ENCODE results near the gene GPBP1.
"Not testable (repeated sequence)": the region's sequence is repeated elsewhere in the genome, so short reads cannot be mapped to it uniquely, and the experiment has no call there.

GPBP1 gene, protein sequence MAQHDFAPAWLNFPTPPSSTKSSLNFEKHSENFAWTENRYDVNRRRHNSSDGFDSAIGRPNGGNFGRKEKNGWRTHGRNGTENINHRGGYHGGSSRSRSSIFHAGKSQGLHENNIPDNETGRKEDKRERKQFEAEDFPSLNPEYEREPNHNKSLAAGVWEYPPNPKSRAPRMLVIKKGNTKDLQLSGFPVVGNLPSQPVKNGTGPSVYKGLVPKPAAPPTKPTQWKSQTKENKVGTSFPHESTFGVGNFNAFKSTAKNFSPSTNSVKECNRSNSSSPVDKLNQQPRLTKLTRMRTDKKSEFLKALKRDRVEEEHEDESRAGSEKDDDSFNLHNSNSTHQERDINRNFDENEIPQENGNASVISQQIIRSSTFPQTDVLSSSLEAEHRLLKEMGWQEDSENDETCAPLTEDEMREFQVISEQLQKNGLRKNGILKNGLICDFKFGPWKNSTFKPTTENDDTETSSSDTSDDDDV

DNA sequence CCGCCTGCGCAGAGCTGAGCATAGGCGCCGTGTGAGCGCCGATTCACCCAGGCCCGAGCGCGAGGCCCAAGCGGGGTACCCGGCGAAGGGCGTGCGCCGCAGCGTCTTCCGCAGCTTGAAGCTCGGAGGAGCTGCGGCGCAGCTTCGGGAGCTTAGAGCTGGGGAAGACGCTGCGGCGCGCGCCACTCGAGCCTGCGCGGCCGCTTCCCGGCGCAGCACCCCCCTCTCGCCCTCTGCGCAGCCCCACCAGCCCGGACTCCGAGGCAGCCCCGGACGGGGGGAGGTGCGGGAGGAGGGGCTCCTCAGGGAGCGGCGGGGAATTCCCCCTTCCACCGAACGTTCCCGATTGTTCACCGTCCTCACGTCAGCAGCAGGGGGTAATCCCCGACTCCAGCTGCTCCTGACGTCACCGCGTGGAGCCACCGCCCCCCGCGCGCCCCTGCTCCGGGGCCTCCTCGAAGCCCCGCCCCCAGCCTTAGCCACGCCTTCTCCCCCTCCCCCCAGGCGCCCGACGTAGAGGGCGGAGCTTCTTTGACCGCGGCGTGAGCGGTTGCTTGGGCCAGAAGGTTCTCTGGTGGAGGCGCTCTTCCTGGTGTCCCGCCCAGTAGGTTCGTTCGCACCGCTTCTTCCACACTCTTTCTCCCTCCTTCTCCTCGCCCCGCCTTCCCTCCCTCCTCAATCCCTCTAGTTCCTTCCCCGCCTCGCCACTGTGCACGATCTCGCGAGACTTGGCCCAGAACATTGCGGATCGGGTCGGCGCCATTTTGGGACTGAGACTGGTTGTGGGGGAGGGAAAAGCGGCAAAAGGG is at the start of gene GPBP1:
Gene GPBP1, plus strand, starts transcription at position 741 of the 809 bp plus-strand sequence. CDS start 40,072 bp downstream, outside the sequence.
- peak; percentile 98 for DNase-seq

DNA sequence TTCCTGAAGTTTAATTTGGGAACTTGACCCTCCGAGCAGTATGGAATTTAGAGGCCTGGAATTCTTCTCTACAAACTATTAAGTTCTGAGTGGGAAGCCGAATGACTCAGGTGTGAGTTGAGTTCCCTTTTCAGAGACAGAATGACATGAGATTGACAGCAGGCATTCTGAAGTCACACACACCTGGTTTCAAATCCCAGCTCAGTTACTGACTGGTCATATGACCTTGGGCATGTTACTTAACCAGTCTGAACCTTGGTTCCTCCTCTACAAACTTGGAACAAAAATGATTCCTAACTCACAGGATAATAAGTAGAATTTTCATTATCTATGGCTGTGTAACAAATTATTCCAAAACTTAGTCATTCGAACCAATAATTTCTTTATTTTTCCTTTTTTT is 45.5 kb upstream of the GPBP1 start:
- no peak for DNase-seq

DNA sequence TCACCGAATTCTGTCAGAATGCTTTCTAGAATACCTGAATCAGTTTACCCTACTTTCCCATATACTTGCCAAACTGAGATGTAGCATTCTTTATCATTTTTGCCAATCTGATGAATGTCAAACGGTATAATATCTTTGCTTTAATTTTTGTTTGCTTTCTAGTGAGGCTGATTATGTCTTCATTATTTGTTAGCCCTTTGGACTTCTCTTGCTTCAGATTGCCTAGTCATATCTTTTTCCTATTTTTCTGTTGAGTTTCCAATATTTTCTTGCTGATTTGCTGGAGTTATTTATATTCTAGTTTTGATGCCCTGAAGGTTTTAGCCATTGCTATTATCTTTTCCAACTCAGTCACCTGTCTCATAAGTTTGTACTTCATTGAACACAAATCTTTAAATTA is 40.3 kb upstream of the GPBP1 start:
- no peak for DNase-seq

DNA sequence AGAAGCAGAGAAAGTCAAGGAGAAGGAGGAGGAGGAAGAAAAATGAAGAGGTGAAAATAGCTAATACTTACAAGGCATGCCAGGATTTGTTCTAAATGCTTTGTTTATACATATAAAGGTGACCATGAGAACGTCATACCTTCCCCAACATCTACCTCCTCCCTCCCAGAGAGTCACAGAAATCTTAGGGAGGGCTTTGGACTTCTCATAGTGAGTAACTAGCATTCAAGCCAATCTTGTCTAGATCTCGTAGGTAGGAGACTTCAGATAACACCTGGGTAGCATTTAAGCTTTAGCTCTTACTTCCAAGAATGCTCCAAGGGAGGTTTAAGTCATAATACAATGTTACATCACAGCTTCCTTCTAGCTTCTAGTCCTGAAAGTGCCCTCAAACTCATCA is 36.5 kb upstream of the GPBP1 start:
- no peak for DNase-seq

DNA sequence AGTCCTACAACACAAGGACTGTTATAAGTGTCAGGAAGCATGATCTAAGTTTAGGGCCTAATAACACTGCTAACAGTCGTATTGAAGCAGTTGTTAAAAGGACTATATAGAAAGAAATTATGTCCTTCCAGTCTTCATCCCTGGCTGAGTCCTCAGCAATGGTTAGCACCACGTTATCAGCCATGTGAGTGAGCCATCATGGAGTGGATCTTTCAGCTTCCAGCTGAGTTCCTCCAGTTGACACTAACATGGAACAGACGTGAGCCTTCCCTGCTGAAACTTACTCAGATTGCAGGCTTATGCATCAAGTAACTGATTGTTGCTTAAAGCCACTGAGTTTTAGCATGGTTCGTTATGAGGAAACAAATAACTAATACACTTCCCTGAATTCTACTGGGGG is 21.5 kb upstream of the GPBP1 start:
- DNase-seq, result no peak

DNA sequence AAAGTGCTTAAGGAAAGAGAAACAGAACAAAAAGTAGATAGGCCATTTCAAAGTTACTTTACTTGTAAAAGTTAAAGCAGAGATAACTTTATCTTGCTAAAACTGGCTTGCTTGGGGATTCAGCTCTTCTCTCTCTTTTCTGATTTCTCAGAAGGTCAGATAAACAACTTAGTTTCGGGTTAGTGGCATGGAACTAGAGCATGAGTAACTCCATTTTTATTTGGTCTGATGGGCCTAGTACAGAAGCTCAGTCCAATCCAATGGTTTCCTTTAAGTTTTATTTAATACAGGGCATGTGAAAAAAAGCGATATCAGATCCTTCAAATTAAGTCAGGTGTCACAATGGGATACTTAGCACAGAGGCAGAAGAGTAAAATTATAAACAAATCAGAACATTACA is 18.8 kb upstream of the GPBP1 start:
- DNase-seq, result no peak

DNA sequence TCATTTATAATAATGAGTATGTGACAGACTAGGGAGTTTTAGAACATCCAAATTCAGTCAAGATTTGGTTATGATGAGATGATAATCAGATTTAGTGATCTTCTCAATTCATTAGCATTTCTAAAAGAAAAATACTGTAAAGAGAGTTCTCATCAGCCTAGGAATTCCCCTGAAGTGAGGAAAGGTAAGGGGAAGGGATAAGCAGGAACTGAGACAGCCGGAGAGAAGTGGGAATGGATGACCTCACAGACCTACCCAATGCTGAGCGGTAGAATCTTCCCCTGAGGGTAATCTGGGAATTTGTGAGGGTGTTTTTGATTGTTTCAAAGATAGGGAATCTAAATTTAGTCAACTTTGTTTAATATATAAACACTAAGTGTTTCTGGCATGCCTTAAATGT is 16.7 kb upstream of the GPBP1 start:
- no peak for DNase-seq

DNA sequence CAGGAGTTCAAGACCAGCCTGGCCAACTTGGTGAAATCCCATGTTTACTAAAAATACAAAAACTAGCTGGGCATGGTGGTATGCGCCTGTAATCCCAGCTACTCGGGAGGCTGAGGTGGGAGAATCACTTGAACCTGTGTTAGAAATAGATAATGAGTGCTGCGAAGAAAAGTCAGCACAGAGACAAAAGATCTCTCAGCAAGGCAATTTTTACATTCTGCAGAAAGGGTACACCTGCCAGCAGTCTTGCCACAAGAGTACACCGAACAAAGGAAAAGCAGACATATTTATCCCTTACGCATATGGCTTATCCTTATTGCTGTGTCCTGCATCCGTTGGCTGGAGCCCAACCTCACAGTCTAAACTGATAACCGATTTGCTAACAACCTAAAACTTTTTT is 16.2 kb upstream of the GPBP1 start:
- DNase-seq, result no peak

DNA sequence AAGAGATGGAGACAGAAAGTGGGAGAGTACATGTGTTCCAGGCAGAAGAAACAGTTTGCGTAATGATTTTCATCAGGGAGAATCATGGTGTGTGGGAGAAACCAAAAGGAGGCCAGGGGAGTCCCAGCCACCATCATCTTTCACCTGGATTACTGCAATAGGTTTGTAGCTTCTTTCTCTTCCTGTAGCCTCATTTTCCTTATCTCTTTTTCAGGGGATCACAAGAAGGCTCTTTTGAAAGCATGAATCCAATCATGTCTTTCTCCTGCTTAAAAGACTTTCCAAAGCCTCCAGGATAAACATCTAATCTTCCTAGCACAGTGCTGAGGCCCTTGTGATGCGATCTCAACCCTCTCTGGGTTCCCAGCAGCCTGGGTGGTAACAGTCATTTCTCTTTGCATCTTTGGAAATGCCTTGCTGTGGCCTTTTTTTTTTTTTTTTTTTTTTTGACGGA is 10.3 kb upstream of the GPBP1 start:
- no peak for DNase-seq

DNA sequence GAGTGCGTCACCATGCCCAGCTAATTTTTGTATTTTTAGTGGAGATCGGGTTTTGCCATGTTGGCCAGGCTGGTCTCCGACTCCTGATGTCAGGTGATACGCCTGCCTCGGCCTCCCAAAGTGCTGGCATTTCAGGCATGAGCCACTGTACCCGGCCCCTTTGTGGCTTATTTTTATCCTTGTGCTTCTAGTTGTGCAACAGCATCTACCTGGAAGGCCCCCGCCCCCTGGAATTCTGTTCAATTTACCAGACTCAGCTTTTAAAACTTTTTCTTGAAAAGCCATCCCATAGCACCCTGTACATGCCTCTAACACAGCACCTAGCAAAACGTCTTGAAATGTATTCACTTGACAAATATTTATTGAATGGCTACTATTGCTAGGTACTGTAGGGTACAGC is 9.7 kb upstream of the GPBP1 start:
- no peak for DNase-seq

DNA sequence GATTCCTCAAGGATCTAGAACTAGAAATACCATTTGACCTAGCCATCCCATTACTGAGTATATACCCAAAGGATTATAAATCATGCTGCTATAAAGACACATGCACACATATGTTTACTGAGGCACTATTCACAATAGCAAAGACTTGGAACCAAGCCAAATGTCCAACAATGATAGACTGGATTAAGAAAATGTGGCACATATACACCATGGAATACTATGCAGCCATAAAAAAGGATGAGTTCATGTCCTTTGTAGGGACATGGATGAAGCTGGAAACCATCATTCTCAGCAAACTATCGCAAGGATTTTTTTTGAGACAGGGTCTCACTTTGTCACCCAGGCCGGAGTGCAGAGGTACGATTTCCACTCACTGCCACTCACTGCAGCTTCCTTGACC is 8.7 kb upstream of the GPBP1 start:
- DNase-seq, result not testable (repeated sequence)

DNA sequence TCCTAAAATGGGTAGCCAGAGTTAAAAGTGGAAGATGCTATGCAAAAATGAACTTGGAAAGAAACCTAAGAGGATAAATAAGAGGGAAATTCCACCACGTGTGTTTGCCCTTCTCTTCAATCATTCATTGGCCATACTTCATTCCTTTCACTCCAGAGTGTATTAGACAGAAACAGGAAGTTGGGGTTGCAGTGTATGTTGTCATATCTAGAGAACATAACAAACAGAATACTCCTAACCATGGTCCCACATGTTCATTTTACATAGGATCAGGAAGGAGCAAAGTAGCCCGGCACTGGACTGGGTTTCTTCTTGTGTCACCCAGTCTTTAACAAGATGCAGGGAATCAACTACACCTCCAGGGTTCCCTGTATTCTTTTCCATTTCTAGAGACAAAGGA is 7.6 kb upstream of the GPBP1 start:
- no peak for DNase-seq

DNA sequence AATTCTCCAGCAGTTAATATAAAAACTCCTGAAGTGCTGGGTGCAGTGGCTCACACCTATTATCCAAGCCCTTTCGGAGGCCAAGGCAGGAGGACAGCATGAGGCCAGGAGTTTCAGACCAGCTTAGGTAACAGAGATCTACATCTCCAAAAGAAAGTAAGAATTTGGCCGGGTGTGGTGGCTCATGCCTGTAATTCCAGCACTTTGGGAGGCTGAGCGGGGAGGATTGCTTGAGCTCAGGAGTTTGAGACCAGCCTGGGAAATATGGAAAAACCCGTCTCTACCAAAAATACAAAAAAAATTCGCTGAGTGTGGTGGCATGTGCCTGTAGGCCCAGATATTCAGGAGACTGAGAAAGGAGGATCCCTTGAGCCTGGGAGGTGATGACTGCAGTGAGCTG is 6.7 kb upstream of the GPBP1 start:
- no peak for DNase-seq

DNA sequence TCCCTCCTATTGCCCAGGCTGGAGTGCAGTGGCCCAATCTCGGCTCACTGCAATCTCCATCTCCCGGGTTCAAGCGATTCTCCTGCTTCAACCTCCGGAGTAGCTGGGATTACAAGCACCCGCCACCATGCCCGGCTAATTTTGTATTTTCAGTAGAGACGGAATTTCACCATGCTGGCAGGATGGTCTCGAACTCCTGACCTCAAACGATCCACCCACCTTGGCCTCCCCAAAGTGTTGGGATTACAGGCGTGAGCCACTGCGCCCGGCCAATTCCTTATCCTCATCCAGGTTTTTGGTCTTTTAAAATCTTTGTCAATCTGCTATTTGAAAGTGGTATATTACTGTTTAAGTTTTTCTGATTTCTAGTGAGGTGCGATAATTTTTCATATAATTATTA is 3.7 kb upstream of the GPBP1 start:
- not testable (repeated sequence) for DNase-seq

DNA sequence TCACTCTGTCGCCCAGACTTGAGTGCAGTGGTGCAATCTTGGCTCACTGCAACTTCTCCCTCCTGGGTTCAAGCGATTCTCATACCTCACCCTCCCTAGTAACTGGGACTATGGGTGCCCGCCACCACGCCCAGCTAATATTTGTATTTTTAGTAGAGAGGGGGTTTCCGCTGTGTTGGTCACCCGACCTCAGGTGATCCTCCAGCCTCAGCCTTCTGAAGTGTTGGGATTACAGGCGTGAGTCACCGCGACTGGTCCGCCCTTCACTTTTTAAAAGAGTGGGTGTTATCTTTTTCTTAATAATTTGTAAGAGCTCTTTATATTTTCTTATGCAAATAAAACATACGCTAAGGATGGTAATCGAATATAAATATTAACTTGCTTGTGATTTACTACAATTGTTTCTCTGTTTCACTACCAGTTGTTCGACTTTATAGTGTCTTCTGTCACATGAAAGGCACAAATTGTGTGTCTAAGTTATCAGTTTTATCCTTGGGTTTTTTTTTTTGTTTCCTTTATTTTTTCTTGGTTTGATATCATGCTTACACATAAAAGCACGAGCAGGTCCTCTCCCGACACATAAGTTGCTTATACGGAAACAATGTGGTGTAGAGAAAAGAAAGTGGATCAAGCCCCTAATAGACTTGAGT is 1.9 kb upstream of the GPBP1 start:
- DNase-seq, result peak; percentile 69

DNA sequence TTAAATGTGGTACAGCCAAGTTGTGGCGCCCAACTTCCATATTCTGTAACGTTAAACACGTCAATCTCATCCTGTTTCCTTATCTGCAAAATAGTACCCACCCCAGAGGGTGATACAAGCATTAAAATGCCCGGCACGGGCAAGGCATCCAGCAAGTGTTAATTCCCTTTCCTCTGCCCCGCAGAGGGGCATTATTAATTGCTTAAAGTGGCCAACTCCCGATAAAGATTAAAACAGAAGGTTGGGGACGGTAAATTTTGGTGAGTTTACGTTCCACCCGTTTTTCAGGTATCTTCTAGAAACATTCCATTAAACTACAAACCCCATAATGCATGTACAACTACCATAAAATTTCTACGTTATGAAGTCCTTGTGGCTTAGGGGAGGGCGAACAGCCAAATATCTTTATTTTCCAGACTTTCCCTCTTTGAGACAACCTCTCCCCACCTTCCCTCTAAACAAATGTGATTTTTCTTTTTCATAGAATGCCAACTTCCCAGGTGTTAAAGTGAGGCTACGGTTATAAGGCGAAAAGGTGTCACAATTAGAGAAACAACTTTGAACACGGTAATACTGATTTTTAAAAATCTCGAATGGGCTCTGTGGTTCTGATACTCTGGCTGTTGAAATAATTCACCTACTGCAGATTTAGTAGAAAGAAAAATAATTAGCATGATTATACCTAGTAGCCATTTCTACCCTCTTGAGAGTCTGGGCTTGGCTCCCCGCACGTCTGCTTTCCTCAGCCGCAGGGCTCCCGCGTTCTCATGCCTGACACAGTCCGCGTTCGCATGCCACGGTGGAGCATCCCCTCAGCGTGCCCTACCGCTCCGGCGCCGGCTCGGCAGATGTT is 1.2 kb upstream of the GPBP1 start:
- no peak for DNase-seq

DNA sequence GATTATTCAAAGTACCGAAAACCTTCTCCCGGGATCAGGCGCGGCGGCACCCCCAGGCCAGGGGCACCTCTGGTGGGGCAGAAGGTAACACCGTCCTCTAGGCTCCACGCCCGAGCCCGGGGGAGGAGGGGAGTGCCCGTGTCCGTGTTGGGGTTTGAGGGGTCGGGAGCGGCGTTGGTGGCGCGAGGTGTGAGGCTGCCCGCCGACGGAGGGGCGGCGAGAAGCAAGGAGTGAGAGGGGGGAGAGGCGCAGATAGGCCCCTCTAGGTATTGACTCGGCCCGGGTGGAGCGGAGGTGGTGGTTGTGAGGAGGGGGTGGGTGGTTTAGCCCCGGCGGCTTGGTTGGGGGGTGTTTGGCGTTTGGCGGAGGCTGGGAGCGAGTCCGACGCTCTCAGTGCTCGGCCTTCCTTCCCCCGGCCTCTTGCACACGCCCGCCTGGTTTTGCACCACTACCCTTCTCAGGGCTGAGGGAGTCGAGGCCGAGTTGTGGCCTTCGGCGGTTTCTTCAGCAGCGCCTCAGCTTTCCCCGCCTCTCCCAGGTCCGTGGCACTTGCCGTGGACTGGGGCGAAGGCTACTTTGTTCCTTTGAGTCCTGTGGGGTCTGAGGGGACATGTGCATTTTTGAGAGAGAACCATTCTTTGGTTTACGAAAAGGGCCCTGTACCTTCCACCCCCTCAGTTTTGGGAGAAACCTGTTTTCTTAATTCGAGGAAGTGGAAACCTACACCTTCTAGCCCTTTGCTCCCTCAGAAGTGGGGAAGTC is 450 bp downstream of the GPBP1 start:
- no peak for DNase-seq

DNA sequence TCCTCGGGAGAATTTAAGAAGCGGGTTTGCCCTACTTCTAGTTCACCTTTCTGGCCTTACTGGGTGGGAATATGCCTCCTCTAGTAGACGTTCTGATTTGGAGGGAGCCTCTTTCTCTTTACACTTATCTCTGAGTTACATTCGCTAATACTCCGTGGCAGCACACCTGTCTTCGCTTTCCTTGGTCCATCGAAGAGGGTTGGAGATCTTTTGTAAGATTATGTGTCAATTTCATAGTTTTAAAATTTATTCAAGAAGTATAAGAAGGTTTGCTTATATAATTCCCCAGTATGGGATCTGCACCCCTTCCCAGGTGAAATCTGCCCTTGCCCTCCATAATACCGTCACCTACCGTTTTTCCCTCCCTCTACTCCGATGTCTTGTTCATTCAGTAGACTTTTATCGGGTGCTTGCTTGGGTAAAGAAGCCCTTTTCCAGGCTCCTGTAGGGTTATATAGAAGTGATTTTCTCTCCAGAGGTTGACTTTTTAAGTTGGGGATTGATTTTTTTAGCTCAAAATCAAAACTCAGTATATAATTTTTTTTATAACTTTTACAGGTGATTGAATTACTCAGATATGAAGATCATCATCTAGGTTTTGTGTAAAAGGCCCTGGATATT is 1.1 kb downstream of the GPBP1 start:
- no peak for DNase-seq

DNA sequence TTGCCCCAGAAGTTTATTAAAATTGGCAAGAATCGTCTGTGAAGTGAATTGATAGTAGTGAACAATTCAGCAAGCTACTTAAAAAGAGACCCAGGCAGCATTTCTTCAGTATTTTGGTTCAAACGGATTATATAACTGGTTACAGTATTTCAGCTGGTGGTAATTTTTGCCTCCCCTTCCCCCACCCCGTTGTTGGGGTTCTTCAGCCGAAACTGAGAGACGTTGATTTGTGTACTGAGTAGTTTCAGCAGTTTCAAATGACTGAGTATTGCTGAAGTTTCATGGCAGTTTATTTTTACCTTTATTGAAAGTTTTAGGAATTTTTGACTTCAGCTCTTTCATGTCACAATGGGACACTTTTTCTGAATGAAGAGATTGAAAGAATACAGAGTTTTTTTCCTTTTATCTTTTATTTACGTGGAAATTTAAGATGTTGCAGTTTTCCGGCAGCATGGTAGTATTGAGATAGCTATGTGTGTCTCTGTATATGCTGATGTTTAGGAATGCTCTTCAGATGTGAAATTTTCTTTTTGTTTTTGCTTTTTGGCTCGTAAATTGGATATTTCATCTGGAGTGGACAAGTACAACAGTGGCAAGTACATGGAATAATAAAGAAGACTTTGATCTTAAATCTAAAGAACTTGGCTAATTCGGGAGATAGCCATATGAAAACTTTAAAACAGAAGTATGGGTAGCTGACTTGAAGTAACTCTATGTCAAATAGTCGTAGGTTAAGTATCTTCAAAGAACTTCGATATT is 1.9 kb downstream of the GPBP1 start:
- peak; percentile 55 for DNase-seq

DNA sequence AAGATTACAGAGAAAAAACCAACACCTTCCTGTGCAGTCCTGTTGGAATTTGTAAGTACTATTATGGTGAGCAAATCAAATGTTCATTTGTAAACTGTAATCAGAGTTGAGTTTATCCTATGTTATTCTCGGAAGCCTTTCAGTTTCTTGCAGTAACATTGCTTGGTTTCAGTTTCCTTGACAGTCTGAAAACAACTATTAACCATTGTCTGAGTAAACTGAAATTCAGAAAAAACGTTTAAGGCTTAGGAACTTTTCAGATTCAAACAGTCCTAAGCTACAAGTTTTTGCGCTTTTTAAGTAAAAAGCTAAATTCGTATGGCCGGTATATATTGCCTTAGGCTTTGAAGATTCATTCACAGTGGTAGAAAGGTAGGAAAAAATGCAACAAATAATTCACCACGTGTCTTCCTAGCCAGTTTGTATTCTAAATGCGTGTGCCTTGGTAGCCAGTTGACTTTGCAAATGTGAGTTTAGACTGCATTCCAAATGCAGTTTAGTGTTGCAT is 2.5 kb downstream of the GPBP1 start:
- DNase-seq, result peak; percentile 39
